ENCODE data around the gene DEFB114.

Gene DEFB114

DNA sequence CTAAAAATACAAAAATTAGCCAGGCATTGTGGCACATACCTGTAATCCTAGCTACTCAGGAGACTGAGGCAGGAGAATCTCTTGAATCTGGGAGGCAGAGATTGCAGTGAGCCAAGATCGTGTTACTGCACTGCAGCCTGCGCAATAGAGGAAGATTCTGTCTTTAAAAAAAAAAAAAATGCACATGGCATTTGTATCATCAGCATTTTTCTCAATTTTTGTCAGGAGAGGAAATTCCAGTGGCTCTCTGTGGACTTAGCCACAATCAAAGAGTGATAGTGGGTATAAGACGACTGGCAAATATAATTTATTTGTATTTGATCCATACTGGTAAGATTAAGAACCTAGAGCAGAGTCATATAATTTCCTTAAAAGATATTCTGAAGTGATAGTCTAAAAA is 28.6 kb downstream of the DEFB114 start:
- DNase-seq (ENCODE audit: low read depth) = no peak

DNA sequence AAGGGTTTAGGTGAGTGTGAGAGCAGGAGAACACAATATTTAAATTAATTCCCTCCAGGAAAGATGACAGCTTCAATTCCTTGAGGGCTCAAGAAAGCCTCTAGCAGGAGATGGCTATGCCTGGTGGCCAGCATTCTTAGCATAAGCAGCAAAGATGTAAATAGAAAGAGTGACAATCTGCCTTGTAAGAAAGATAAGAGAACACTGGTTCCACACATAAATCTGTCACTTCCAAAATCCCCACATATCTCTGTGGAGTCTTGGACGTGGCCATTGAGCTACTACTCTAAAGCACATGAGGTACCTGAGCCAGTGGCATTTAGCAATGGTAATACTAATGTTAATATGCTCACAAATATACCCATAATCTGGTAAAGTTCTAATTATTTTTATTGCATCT is 29.2 kb downstream of the DEFB114 start:
- DNase-seq (ENCODE audit: low read depth) = no peak

DNA sequence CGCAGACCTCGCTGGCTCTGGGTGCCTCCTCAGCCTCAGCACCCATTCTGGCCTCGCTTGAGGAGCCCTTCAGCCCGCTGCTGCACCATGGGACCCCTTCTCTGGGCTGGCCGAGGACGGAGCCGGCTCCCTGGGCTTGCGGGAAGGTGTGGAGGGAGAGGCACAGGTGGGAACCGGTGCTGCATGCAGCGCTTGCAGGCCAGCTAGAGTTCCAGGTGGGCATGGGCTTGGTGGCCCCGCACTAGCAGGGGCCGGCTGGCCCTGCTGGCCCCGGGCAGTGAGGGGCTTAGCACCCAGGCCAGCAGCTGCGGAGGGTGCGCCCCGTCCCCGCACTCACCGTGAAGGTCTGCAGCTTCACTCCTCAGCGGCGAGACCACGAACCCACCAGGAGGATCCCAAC is 30.4 kb downstream of the DEFB114 start:
- no peak for DNase-seq (ENCODE audit: low read depth)

DNA sequence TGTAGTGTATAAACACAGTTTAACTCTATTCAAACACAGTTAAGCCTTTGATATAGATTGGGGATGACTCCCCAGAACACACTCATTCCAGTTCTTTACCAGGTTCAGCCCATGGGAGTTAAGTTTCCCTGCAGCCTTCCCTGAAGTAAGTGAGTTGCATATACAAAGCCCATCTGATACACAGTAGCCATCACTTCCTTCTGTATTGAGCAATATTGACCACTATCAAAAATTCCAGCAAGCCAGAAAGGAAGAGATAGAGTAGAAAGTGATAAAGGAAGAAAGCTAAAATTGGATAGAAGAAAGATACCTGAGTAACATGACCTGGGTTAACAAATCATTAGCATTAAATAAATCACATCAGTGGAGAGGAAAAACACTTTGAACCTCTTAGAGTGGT is 34.6 kb downstream of the DEFB114 start:
- no peak for DNase-seq (ENCODE audit: low read depth)

DNA sequence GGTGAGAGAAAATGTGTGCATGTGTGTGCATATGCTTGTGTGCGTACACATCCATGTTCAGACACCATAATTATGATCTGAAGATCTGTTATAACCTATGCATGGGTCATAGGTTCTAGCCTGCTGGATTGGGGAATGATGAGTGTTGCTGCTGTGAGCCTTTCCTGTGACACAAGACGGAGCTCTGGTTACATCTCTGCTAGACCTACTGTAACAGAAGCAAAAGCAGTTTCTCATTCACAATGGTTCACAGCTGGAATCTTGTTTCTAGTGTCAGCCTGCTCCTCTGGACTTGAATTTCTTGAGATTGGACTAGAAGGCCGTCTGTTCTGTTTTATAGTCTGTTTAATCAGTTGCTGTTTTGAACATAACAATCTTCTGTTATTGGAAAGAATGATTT is 40.1 kb downstream of the DEFB114 start:
- DNase-seq (ENCODE audit: low read depth) = no peak

DNA sequence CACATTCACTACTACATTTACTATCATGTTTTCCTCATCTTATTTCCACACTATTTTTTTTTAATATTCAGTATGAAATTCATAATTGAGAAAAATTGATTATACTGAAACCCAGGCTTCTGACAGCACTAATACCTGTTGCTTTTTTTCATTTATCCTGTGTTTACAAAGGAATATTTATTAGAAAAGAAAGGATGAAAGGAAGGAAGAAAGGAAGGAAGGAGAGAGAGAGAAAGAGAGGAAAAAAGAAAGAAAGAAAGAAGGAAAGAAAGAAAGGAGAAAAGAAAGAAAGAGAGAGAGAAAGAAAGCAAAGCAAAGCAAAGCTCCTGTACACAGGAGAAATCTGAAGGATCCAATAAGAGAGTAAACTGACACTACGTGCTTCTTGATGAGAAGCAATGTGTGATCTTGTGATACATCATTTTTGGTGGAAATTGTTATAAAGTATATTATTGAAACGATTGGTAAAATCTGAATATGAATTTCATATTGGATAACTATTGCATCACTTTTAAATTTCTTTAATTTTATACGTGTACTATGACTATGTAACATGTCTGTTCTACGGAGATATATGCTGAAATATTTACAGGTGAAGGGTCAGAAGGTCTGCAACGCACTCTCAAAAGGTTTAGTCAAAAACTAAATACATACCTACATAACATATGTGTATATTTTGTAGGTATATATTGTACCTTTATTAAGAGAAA is 43.9 kb downstream of the DEFB114 start:
- DNase-seq (ENCODE audit: low read depth) = no peak

DNA sequence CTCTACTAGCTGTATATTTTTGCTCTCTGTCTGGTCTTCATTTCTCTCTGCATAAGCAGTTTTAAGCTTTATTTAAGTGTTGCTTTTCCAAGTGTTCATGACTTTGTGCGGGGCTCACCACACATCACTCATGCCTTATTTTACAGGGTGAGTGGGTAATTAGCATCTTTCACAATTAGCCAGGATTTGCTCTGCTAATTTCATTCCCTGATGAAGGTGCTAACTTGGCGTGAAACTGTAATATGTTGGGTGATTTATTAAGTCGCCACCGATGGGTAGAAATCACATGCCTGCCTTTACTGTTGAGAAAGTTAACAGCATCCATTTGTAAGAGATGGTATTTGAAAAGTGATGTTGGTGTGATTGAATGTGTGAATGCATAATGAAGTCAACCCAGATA is 44.7 kb downstream of the DEFB114 start:
- DNase-seq (ENCODE audit: low read depth) = no peak

DNA sequence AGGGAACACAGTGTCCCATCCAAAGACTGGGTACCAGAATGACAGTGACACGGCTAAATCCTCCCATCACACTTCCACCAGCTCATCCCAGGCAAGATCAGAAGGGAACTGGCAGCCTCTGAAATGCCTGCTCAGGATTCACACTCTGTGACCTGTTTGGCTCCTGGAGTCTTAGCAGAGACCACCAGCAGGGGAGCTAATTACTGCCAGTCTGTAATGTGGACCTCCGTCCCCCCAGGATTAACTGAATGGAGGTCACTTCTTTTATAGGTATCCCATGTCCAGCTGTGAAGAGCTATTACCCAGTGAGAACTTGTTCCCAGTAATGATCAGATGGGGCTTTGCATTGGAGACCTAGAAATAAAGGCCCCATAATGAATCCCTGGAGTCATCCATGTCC is 45.2 kb downstream of the DEFB114 start:
- DNase-seq (ENCODE audit: low read depth) = no peak

DNA sequence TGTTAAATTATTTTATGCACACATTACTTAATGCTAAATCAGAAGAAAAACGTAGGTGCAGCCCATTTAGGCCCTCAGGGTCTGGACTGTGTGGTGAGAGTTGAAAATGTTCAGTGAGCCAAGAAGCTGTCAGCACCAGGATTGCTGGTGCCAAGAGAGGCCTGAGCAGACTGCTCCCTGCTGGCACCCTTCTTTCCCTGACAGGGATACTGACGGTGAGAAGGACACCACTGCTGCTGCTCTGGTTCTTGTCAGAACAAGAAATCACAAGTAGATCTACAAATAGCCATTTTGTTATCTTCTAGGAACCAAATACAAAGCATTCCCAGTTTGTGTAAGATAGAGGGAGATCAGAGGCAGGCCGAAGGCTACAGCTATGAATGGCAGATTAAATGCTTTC is 48.9 kb downstream of the DEFB114 start:
- no peak for DNase-seq (ENCODE audit: low read depth)

DNA sequence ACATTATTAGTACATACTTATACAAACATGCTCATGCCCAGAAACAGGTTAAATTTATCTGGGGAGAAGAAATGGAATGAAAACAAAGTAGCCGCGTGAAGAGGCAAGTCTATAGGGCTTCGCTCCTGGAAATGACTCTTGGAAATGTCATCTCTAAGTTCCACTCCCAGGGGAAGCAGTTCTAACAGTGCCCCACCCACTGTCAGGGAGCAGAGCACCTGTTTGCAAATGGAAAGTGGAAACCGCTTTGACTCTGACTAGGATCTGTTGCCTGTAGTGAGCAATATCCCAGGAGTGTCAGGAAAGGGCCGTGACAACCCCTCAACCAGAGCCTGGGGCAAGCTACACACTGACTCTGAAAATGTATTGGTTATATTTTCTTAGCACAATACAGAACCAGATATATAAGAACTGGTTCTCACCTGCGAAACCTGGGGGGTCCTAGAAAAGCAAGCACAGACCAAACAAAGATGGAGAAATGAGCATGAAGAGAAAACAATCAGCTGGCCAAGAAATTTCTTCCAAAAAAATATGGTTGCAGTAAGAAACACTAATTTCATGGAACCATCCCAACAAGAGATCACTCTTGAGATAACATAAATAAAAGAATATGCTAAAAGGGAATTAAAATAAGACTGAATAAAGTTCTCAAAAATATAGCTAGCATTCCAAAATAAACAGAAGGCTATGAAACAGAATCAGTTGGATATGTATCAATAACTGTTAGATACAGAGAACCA is 50.2 kb downstream of the DEFB114 start:
- no peak for DNase-seq (ENCODE audit: low read depth)

DNA sequence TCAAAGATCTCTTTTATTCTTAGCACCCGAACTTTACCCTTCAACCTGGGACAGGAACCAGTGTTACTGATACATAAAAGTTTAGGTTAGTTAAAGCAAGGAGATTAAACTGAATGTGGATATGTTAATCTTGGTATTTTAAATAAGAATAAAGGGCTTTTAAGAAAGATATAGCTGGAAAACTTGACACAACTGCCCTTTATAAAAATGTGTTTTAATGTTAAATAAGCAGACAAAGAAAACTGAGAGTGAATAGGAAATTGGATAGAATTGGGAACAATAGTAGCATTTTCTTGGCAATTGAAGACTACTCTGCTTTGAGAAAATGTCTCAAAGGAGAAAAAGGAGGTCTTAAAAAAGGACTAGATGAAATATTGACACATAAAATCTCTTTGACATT is 51.8 kb downstream of the DEFB114 start:
- DNase-seq (ENCODE audit: low read depth) = no peak

DNA sequence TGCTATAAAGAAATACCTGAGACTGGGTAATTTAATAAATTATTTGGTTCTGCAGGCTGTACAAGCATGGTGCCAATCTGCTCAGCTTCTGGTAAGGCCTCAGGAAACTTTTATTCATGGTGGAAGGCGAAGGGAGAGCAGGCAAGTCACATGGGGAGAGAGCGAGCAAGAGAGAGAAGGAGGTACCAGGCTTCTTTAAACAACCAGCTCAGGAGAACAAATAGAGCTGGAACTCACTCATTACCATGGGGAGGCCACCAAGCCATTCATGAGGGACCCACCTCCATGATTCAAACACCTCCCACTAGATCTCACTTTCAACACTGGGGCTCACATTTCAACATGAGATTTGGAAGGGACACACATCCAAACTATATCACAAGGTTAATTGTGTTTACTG is 52.7 kb downstream of the DEFB114 start:
- DNase-seq (ENCODE audit: low read depth) = no peak

Data from HS-27A (cell line).